GM18909 (cell line): ENCODE measurements around the gene BEST3.
"Not testable (repeated sequence)": the region's sequence is repeated elsewhere in the genome, so short reads cannot be mapped to it uniquely, and the experiment has no call there.

ENCODE experiments used
- ATAC-seq: cut with Tn5 transposase; IDR thresholded peaks from one replicate; pipeline ENCODE4 v1.9.1; 2021; ENCODE audit warnings: mild to moderate bottlenecking; ENCODE audit not compliant: unreplicated experiment, poor library complexity

BEST3 gene

DNA sequence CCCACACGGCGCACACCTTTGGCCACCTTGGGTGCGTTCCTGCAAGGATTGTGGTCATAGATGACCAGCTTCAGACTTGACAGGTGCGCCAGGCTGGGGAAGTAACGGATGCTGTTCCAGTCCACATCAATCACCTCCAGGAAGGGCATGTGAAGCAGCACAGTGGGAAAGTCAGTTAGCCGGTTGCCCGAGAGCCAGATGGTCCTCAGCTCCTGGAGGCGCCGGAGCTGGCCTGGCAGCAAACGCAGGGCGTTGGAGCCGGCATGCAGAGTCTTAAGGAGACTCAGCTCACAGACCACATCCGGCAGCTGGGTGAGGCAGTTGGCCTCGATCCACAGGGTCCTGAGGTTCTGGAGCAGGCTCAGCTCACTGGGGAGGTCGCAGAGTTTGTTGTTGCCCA, 89.0 kb downstream of the BEST3 start:
- ATAC-seq: no peak

DNA sequence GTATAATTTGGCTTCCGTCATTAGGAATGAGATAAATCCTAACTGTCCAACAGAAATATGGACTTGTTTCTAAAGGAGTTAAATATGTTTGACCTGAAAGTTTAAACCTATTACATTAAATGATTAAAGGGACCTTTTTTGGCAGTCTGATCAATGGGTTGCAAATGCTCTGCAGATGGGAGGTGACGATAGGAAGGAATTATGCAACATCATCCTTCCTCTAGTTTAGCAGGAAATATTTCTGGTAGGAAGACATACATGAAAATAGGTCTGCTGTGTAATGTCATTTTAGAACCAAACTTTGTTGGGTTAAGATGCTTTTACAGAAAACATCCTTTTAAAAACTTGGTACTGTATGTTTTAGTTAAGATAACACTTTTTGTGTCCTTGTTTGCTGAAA, 91.0 kb downstream of the BEST3 start:
- no peak for ATAC-seq

DNA sequence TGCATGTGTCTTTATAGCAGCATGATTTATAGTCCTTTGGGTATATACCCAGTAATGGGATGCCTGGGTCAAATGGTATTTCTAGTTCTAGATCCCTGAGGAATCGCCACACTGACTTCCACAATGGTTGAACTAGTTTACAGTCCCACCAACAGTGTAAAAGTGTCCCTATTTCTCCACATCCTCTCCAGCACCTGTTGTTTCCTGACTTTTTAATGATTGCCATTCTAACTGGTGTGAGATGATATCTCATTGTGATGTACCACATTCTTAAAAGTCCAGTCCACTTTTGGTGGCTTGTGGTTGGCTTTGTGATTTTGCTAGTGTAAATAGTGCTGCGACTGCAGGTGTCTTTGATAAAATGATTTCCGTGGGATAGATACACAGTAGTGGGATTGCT, 94.8 kb downstream of the BEST3 start:
- not testable (repeated sequence) for ATAC-seq
